Activated CD4-positive, alpha-beta T cell treated with anti-CD3 and anti-CD28 coated beads, Interleukin-2, amount 10 ng/mL, durations not matched to agents 24 days and 14 days (primary cell): ENCODE measurements around the gene ZNF581. TPM values are rescaled to one million over a fixed set of nuclear protein-coding genes. Genes with fewer than 3 reads are reported as not detected.

Experiments used
- DNase-seq: peaks from one replicate; pipeline ENCODE4 v3.0.0; 2022
- H3K27ac Mint-ChIP-seq: one replicate; pipeline ENCODE4 v1.8.0; 2022; ENCODE audit warnings: mild to moderate bottlenecking, mixed read lengths
- H3K27me3 Mint-ChIP-seq: one replicate; pipeline ENCODE4 v1.8.0; 2022; ENCODE audit warnings: mixed read lengths
- H3K36me3 Mint-ChIP-seq: one replicate; pipeline ENCODE4 v1.8.0; 2022; ENCODE audit warnings: low read depth, mild to moderate bottlenecking, mixed read lengths
- H3K4me1 Mint-ChIP-seq: one replicate; pipeline ENCODE4 v1.8.0; 2021; ENCODE audit warnings: mixed read lengths
- H3K4me3 Mint-ChIP-seq: one replicate; pipeline ENCODE4 v1.8.0; 2022; ENCODE audit warnings: mild to moderate bottlenecking, moderate library complexity, mixed read lengths
- H3K9me3 Mint-ChIP-seq: one replicate; pipeline ENCODE4 v1.8.0; 2021; ENCODE audit warnings: mixed read lengths
- intact Hi-C: fragments of 100-400 bp; cut with micrococcal nuclease; formaldehyde crosslinking; loops from one replicate; pipeline ENCODE4 v1.15.1; 2023
- total RNA-seq: library from RNA; stranded (reverse); gene quantifications from 2 replicates; pipeline ENCODE4 v1.2.3, GENCODE V29; 2022

ZNF581 gene
- total RNA-seq, 1 donor from 2014 or later = 32.7 TPM

DNA sequence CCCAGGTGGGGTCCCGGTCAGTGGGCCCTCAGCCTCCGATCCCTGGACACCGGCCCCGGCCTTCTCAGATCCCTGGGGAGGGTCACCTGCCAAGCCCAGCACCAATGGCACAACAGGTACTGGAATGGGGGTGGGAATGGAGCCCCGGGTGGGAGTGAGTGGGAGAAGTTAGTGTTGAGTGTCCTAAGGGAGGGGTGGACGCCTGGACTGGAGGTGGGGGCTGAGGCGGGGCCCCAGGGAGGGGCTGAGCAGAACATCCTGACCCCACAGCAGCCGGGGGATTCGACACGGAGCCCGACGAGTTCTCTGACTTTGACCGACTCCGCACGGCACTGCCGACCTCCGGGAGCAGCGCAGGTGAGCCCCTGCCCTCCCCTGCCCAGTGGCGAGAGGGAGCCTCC lies 49.2 kb downstream of the ZNF581 start:
- no peak for DNase-seq
- H3K27me3 Mint-ChIP-seq = no peaks in the 10 kb centered on the region
- H3K36me3 Mint-ChIP-seq = peaks cover 41% of the 10 kb centered on the region
- no peak overlapping the region for H3K27ac Mint-ChIP-seq
- no peak overlapping the region for H3K4me3 Mint-ChIP-seq
- intact Hi-C loops = no loop called here
- H3K4me1 Mint-ChIP-seq = no peaks in the 10 kb centered on the region
- H3K9me3 Mint-ChIP-seq = no peaks in the 10 kb centered on the region

DNA sequence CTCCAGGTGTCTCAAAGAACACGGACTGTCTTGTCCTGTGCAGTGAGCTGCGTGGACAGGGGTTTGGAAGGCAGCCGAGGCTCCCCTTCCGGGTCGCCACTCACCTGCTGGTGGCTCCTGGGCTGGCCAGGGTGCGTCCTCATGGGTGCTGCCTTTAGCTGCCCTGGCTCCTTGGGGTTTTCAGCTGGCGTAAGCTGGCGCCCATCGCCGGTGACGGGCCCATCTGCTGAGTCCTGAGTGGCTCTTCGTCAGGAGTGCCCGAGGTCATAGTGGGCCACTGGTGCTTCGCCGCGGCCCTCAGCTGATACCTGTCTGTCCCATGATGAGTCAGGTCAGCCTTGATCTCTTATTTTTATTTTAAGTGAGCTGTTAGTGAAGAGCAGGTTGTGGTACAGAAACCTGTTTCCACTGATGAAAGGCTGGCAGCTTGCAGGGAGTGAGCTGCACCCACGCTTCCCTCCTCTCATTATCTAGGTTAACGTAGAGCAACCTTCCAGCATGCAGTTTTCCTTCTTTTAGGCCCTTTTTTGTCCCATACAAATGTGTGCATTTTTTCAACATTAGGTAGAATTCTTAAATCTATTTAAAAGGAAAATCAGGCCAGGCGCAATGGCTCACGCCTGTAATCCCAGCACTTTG lies 50.0 kb downstream of the ZNF581 start:
- no peak for DNase-seq
- no peaks in the 10 kb centered on the region for H3K27me3 Mint-ChIP-seq
- H3K9me3 Mint-ChIP-seq = no peaks in the 10 kb centered on the region
- no peaks in the 10 kb centered on the region for H3K4me1 Mint-ChIP-seq
- H3K4me3 Mint-ChIP-seq = no peak overlapping the region
- intact Hi-C loops = no loop called here
- peaks cover 44% of the 10 kb centered on the region for H3K36me3 Mint-ChIP-seq
- H3K27ac Mint-ChIP-seq = no peak overlapping the region

DNA sequence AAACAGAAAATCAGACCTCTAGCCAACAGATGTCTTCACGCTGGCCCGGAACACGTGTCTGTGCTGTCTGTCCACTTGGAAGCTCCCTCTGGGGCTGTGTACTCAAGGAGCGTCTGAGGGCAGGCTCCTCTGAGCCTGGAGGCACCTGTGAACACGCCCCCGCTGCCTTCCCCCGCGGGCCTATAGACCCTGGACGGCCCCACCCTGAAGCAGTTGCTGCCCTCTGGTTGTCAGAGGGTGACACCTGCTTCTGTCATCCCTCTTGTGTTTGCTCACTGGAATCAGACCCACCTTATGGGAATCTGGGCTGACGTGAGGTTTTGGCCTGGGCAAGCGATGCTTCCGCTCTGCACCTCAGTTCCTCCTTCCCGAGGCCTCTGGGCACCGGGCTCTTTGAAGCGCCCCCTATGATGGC lies 50.8 kb downstream of the ZNF581 start:
- Mint-ChIP-seq H3K27ac (no peak overlapping the region), H3K4me1 (no peaks in the 10 kb centered on the region), H3K9me3 (no peaks in the 10 kb centered on the region), H3K4me3 (no peak overlapping the region), H3K27me3 (no peaks in the 10 kb centered on the region), H3K36me3 (peaks cover 42% of the 10 kb centered on the region)
- DNase-seq = no peak
- intact Hi-C loops = no loop called here

DNA sequence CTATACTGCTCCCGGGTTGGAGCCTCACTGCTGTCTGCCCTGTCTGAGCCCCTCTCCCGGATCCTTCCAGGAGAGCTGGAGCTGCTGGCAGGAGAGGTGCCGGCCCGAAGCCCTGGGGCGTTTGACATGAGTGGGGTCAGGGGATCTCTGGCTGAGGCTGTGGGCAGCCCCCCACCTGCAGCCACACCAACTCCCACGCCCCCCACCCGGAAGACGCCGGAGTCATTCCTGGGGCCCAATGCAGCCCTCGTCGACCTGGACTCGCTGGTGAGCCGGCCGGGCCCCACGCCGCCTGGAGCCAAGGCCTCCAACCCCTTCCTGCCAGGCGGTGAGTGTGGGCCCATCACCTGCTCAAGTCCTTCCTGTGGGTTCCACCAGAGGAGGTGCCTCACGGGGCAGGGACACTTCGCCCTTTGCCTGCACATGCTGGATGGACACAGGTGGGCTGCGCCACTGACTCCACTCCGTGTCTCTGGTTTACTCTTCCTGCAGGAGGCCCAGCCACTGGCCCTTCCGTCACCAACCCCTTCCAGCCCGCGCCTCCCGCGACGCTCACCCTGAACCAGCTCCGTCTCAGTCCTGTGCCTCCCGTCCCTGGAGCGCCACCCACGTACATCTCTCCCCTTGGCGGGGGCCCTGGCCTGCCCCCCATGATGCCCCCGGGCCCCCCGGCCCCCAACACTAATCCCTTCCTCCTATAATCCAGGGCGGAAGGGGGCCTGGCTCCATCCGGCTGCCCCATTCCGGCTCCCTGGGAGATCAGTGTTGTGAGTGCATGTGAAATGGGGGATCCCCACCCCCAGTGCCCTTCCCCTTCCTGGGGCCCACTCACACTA lies 51.4 kb downstream of the ZNF581 start:
- Mint-ChIP-seq H3K9me3 (no peaks in the 10 kb centered on the region), H3K4me1 (no peaks in the 10 kb centered on the region), H3K27ac (no peak overlapping the region), H3K4me3 (no peak overlapping the region), H3K36me3 (peaks cover 36% of the 10 kb centered on the region), H3K27me3 (no peaks in the 10 kb centered on the region)
- intact Hi-C loops = no loop called here
- DNase-seq = no peak

Other genes with a start within 250 kb of the ZNF581 start
- gene UBE2S, start 235.9 kb upstream of the ZNF581 start, total RNA-seq = 227 and 248 TPM in 2 replicates
- gene SHISA7, start 200.3 kb upstream of the ZNF581 start, total RNA-seq = not detected in 2 replicates
- 34.2 and 35.2 TPM in 2 replicates for gene ISOC2, start 182.0 kb upstream of the ZNF581 start, total RNA-seq
- gene C19orf85, start 178.9 kb upstream of the ZNF581 start, total RNA-seq = not detected in 2 replicates
- gene ZNF628, start 167.0 kb upstream of the ZNF581 start, total RNA-seq = 8.8 and 10.0 TPM in 2 replicates
- gene NAT14, start 158.5 kb upstream of the ZNF581 start, total RNA-seq = 21.7 and 23.4 TPM in 2 replicates
- 0.19 and 0.21 TPM in 2 replicates for gene SSC5D, start 155.2 kb upstream of the ZNF581 start, total RNA-seq
- gene SBK2, start 106.5 kb upstream of the ZNF581 start, total RNA-seq = not detected in 2 replicates
- not detected in 2 replicates for gene SBK3, start 98.1 kb upstream of the ZNF581 start, total RNA-seq
- gene ZNF579, start 62.8 kb upstream of the ZNF581 start, total RNA-seq = 9.6 and 10.4 TPM in 2 replicates
- gene FIZ1, start 44.1 kb upstream of the ZNF581 start, total RNA-seq = 20.4 and 21.4 TPM in 2 replicates
- 17.8 and 19.0 TPM in 2 replicates for gene ZNF524, start 43.4 kb upstream of the ZNF581 start, total RNA-seq
- gene ZNF865, start 38.0 kb upstream of the ZNF581 start, total RNA-seq = 12.2 and 12.5 TPM in 2 replicates
- 3.6 and 3.7 TPM in 2 replicates for gene ZNF784, start 19.1 kb upstream of the ZNF581 start, total RNA-seq
- 38.3 and 39.1 TPM in 2 replicates for gene ZNF580, start 2.6 kb upstream of the ZNF581 start, total RNA-seq
- gene CCDC106, start 4.6 kb downstream of the ZNF581 start, total RNA-seq = 8.0 and 9.0 TPM in 2 replicates
- gene U2AF2, start 11.4 kb downstream of the ZNF581 start, total RNA-seq = 390 and 394 TPM in 2 replicates
- 44.7 and 45.4 TPM in 2 replicates for gene EPN1, start 31.6 kb downstream of the ZNF581 start, total RNA-seq
- gene NLRP9, start 94.8 kb downstream of the ZNF581 start, total RNA-seq = not detected in 2 replicates
- gene RFPL4A, start 115.4 kb downstream of the ZNF581 start, total RNA-seq = not detected in 2 replicates
- not detected in 2 replicates for gene RFPL4AL1, start 125.5 kb downstream of the ZNF581 start, total RNA-seq
- gene NLRP11, start 188.3 kb downstream of the ZNF581 start, total RNA-seq = not detected in 2 replicates
- gene NLRP4, start 192.9 kb downstream of the ZNF581 start, total RNA-seq = not detected in 2 replicates